ENCODE measurements around the gene DMGDH.

GRCh38 chr5:79005151-79005550 is 64.3 kb downstream of the DMGDH start:
- TF ChIP-seq, protein P1, sequence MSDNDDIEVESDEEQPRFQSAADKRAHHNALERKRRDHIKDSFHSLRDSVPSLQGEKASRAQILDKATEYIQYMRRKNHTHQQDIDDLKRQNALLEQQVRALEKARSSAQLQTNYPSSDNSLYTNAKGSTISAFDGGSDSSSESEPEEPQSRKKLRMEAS (IDR thresholded peaks at IDR 0.05), result no peak
- TF ChIP-seq, protein P2, sequence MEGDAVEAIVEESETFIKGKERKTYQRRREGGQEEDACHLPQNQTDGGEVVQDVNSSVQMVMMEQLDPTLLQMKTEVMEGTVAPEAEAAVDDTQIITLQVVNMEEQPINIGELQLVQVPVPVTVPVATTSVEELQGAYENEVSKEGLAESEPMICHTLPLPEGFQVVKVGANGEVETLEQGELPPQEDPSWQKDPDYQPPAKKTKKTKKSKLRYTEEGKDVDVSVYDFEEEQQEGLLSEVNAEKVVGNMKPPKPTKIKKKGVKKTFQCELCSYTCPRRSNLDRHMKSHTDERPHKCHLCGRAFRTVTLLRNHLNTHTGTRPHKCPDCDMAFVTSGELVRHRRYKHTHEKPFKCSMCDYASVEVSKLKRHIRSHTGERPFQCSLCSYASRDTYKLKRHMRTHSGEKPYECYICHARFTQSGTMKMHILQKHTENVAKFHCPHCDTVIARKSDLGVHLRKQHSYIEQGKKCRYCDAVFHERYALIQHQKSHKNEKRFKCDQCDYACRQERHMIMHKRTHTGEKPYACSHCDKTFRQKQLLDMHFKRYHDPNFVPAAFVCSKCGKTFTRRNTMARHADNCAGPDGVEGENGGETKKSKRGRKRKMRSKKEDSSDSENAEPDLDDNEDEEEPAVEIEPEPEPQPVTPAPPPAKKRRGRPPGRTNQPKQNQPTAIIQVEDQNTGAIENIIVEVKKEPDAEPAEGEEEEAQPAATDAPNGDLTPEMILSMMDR (IDR thresholded peaks at IDR 0.05; ENCODE audit: low read depth, low read length, missing input control), result no peak
- TF ChIP-seq JUND (IDR thresholded peaks at IDR 0.05) (no peak), TAF1 (conservative IDR thresholded peaks at IDR 0.05) (no peak), RXRA (IDR thresholded peaks at IDR 0.05) (no peak), GABPA (IDR thresholded peaks at IDR 0.05 in 1 of 2, conservative IDR thresholded peaks at IDR 0.05 in 1 of 2) (no peak)
- TF ChIP-seq, protein P3, sequence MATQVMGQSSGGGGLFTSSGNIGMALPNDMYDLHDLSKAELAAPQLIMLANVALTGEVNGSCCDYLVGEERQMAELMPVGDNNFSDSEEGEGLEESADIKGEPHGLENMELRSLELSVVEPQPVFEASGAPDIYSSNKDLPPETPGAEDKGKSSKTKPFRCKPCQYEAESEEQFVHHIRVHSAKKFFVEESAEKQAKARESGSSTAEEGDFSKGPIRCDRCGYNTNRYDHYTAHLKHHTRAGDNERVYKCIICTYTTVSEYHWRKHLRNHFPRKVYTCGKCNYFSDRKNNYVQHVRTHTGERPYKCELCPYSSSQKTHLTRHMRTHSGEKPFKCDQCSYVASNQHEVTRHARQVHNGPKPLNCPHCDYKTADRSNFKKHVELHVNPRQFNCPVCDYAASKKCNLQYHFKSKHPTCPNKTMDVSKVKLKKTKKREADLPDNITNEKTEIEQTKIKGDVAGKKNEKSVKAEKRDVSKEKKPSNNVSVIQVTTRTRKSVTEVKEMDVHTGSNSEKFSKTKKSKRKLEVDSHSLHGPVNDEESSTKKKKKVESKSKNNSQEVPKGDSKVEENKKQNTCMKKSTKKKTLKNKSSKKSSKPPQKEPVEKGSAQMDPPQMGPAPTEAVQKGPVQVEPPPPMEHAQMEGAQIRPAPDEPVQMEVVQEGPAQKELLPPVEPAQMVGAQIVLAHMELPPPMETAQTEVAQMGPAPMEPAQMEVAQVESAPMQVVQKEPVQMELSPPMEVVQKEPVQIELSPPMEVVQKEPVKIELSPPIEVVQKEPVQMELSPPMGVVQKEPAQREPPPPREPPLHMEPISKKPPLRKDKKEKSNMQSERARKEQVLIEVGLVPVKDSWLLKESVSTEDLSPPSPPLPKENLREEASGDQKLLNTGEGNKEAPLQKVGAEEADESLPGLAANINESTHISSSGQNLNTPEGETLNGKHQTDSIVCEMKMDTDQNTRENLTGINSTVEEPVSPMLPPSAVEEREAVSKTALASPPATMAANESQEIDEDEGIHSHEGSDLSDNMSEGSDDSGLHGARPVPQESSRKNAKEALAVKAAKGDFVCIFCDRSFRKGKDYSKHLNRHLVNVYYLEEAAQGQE (IDR thresholded peaks at IDR 0.05), result no peak
